NOMO-1 treated with dmso at 0.1 percent for 144 hours (cell line): ENCODE data around the gene THSD7B.

Source experiments
- DNase-seq: peaks from one replicate; lab custom pipeline; 2025; ENCODE audit not compliant: unreplicated experiment; lab: John Stamatoyannopoulos, UW

The THSD7B gene

GRCh38 chr2:137190411-137191195, 425.3 kb downstream of the THSD7B start:
- DNase-seq: no peak

- no peak for DNase-seq
Observed at GRCh38 chr2:137192366-137193310, 427.3 kb downstream of the THSD7B start.

GRCh38 chr2:137193401-137193800, 428.1 kb downstream of the THSD7B start:
- no peak for DNase-seq

DNA sequence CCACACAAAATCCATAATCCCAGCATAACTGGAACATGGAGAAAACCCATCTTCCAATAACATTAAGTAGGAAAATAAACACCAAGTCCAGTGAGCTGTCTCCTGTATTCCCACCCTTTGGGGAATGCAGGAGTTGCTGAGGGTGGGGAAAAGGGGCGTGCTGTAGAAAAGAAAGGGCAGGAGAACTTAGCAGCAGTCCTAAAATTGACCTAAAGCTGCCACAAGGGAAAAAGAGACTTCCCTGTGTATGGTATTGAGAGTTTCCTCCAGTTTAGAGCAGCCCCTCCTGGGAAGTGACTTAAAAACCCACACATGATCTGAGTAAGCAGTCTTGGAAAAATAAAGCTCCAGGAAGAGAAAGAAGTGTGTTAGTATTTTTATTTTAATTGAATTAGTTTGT, 428.8 kb downstream of the THSD7B start:
- no peak for DNase-seq

GRCh38 chr2:137199751-137200150, 434.4 kb downstream of the THSD7B start:
- no peak for DNase-seq

DNA sequence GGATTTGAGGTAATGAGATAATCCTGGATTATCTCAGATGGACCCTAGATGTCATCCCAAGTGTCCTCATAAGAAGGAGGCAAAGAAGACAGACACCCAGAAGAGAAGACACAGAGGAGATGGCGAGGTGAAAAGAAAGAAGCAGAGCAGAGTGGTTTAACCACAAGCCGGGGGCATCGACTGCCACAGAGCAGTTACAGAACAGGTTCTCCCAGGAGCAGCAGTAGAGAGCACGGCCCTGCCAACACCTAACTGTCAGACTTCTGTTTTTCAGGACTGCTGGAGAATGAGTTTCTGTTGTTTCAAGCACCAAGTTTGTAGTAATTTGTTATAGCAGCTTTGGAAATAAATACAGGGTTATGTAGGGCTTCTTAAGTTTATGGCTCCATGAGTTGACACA, 437.0 kb downstream of the THSD7B start:
- no peak for DNase-seq

- DNase-seq: no peak
Observed at GRCh38 chr2:137205324-137205723, 440.0 kb downstream of the THSD7B start.

DNA sequence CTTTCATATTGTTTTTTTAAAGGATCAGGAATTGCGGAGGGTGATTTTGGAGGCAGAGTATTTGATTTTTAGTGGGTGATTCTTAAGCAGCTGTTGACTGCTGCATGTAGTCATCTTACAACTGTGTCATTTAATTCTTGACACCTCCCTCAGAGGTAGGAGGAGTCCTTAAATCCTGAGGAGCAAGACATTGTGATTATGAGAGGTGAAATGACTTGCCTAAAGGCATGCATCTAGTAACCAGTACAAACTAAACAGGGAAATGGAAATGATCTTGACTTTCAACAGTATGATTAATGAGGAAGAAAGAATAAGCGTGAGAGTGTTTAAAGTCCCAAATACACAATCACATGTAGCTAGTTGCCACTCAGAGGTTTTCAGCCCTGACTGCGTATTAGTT, 440.7 kb downstream of the THSD7B start:
- no peak for DNase-seq

- DNase-seq: no peak
Observed at GRCh38 chr2:137207030-137207429, 441.7 kb downstream of the THSD7B start.

DNA sequence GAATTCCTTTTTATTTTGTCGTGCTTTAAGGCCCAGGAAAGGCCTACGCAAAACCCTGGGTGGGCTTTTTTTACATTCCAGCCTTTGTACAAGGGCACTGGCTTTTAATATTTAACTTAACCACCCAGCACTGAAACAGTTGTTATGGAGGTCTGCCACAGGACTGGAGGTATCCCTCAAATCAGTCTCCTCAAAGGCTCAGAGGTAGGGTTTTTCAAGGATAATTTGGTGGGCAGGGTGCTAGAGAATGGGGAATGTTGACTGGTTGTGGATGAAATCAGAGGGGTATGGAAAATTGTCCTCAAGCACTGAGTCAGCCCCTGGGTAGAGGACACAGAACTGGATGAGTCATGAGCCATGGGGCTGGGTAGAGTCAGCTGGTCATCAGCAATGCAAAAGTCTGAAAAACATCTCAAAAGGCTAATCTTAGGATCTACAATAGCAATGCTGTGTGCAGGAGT, 443.1 kb downstream of the THSD7B start:
- DNase-seq: no peak

GRCh38 chr2:137210039-137210438, 444.7 kb downstream of the THSD7B start:
- no peak for DNase-seq

DNA sequence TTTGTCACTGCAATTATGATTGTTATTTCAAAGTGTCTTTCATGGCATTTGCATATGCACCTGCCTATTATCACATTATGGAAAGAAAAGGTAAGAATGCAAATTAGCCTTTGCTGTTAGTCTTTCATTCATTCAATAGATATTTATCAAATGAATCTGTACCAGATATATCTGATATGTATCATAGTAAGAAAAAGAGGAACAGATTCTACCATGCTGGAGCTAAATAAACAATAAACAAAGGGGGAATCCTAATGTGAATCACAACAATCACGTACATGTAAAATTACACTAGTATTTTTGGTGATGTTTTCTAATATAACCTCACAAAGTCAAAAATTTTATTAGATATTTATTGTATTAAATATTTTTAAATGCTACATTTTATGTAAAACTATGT, 446.4 kb downstream of the THSD7B start:
- no peak for DNase-seq

DNA sequence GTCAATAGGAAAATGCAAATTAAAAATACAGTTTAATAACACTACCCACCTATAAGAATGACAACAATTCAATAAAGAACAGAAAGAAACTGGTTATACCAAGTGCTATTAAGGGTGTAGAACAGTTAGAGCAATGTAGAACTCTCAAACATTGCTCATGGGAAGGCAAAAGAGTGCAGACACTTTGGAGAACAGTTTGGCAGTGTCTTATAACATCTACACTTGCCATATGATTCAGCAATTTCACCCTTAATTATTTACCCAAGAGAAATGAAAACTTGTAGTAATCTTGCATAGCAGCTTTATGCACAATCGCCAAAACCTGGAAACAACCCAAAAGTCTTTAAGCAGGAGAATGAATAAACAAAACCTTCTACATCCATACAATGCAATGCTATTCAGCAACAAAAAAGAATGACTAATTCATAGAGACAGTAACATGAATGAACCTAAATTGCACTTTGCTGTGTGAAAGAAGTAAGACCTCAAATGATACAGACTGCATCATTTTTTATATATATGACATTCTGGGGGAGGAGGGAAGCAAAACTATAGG, 455.2 kb downstream of the THSD7B start:
- no peak for DNase-seq

DNA sequence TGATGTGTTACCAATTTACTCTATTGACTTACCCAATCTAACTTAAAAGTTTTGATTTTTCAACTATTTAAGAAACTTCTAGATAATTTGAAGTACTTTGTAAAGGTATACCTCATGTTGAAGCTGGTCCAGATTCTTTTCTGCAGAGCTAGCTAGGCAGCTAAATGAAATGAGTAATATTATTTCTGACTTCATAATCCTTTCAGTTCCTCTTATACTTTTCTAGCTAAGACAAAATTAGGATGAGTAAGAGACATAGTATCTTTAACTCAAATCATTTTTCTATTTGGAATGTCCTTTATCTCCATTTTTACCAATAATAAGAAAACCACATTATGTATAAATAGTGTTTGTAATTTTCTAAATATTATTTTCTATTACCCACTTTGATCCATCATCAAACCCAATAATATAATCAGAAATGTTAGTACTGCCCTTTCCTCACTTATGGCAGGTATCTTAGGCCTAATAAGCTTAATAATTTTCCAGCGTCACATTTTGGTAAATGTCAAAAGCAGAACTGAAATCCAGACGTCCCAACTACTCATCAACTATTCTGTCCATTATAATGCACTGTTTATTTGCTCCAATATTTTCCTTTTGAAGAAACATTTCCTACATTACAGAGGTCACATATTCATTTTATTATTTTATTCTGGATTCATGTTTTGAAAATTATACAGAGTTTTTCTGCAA, 456.6 kb downstream of the THSD7B start:
- DNase-seq: no peak

GRCh38 chr2:137223722-137224121, 458.4 kb downstream of the THSD7B start:
- DNase-seq: no peak

DNA sequence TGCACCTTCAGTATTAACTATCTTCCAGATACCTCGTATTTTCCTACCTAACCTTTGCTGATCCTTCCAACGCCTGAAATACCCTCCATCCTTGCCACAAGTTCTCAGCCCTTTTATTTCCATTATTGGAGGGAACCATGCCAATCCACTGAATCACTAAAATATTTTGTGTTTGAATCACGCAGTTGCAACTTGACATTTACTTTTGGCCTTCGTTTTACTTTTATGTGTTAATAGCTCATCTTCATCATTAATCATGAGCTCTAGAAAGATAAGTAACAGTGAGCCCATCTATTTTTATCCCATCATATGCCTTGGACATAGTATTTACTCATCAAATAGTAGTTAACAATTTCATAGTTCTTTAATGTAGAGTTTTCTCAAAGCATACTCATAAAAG, 463.2 kb downstream of the THSD7B start:
- DNase-seq: no peak

DNA sequence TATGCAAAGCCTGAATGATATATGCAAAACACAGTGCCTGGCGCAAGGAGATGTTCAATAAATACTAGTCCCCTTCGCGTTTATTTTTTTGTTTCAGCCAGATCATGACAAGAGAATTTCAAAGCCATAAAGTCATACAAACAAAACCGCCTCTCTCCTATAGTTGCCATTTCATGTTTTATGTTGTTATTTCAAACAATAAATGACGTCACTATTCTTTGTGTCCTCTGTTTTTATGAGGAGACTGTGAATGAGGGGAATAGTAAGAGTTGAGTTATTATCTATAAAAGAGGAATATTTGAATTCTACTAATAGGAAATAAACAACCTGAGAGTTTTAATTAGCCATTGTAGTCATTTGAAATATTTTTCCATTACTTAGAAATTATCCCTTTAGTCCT, 464.5 kb downstream of the THSD7B start:
- no peak for DNase-seq

DNA sequence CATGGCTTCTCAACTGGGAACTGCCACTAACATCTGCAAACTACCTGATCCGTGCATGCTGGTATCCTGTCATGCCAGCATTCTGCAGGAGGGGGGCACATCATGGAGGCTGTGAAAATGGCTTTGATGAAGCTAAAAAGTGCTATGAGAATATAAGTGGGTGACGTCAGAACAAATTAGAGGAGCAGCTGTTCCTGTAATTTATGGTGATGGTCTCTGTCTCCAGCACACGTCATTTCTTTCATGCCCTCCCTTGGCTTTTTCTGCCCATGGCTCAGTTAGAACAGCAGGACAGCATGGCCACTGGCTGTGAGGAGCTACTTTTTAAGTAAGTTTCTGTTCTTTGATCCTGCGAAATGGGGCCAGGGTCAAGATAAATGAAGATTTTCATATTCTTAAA, 466.3 kb downstream of the THSD7B start:
- no peak for DNase-seq

GRCh38 chr2:137232076-137232475, 466.7 kb downstream of the THSD7B start:
- DNase-seq: no peak

- DNase-seq: no peak
Observed at GRCh38 chr2:137233091-137233490, 467.7 kb downstream of the THSD7B start.

DNA sequence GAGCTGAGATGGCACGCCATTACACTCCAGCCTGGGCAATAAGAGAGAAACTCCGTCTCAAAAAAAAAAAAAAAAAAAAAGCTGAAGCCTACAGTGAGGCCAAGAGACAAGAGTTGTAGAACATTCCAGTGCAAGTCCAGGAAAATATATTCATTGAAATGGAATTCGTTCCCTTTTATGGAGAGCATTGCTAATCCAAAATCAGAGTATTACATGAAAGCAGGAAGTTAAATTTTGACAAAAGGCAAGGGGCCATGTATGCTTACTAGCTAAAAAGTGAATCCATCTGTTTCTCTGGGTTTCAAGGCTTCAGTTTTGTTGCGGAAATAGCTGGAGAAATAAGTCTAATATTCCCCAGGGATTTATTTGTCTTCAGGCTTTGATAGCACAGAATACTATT, 471.7 kb downstream of the THSD7B start:
- no peak for DNase-seq
